Bladder microvascular endothelial cell (primary cell): ENCODE measurements around the gene FOXP2. TPM values are rescaled to one million over a fixed set of nuclear protein-coding genes. Genes with fewer than 3 reads are reported as not detected.

Source experiments
- total RNA-seq: library from RNA; depleted of rRNA; stranded (reverse); fragments of >200 nt; gene quantifications from 2 replicates; pipeline ENCODE4 v1.2.3, GENCODE V29; 2014

FOXP2 gene
- 0.32 and 8.6 TPM in 2 replicates for total RNA-seq

GRCh38 chr7:114414156-114415063 is at the start of gene FOXP2:
Gene FOXP2 (plus strand): TSS chr7:114414815. CDS start chr7:114426512, 11,697 bp downstream.

